GM20000 (cell line): ENCODE data around the gene MAPK13.

ENCODE experiments used
- DNase-seq: peaks from one replicate; pipeline ENCODE4 v3.0.0; 2012; ENCODE audit warnings: low spot score
- CTCF ChIP-seq: IDR thresholded peaks from 2 replicates; pipeline ENCODE4 v1.5.1; 2012; ENCODE audit warnings: mild to moderate bottlenecking, control low read depth; ENCODE audit errors: extremely low read depth, missing control alignments

MAPK13 gene

GRCh38 chr6:36184311-36184710 lies 54.0 kb downstream of the MAPK13 start:
- DNase-seq, result no peak
- TF ChIP-seq CTCF, result no peak

GRCh38 chr6:36186199-36186598 lies 55.9 kb downstream of the MAPK13 start:
- no peak for TF ChIP-seq CTCF
- no peak for DNase-seq

- TF ChIP-seq CTCF, result no peak
Observed at GRCh38 chr6:36187446-36187845, 57.1 kb downstream of the MAPK13 start.

More at GRCh38 chr6:36187446-36187845, 57.1 kb downstream of the MAPK13 start:
- no peak for DNase-seq
